ENCODE measurements around the gene NOCT.

DNA sequence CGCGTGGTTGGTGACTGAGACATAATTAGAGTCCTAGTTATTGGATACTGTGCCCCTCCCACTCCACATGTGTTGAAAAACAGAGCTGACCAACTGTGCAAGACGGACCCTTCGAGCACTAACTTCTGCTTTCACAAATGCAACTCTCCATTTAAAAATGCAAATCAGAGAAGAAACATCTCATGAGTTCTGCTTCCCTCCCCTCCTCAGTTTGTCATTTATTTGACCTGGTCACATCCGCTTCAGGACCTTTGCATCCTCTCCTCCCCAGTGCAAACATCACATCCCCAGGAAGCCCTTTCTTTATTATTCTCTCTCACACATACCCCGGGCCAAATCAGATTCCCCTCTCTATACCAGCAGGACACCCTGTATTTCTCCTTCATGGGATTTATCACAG is 38.1 kb upstream of the NOCT start:
- TF ChIP-seq POLR2A (IDR thresholded peaks at IDR 0.05; ENCODE audit: low read length) (no peak), GATA1 (IDR thresholded peaks at IDR 0.05; ENCODE audit: low read depth, low read length) (no peak)

All from erythroblast (primary cell).